ENCODE results near the gene KDELR3.

The KDELR3 gene

GRCh38 chr22:38503021-38503420 is 35.1 kb downstream of the KDELR3 start:
- TF ChIP-seq POLR2AphosphoS5 (IDR thresholded peaks at IDR 0.05; ENCODE audit: low read depth, low read length) (no peak), FOXP2 (optimal IDR thresholded peaks at IDR 0.05; ENCODE audit: borderline replicate concordance, extremely low read depth, extremely low read length, insufficient read depth) (no peak), SIN3A (IDR thresholded peaks at IDR 0.05; ENCODE audit: borderline replicate concordance, insufficient read depth, low read length) (no peak), TAF1 (IDR thresholded peaks at IDR 0.05; ENCODE audit: borderline replicate concordance, insufficient read depth, low read length) (no peak)
- TF ChIP-seq, protein P1, sequence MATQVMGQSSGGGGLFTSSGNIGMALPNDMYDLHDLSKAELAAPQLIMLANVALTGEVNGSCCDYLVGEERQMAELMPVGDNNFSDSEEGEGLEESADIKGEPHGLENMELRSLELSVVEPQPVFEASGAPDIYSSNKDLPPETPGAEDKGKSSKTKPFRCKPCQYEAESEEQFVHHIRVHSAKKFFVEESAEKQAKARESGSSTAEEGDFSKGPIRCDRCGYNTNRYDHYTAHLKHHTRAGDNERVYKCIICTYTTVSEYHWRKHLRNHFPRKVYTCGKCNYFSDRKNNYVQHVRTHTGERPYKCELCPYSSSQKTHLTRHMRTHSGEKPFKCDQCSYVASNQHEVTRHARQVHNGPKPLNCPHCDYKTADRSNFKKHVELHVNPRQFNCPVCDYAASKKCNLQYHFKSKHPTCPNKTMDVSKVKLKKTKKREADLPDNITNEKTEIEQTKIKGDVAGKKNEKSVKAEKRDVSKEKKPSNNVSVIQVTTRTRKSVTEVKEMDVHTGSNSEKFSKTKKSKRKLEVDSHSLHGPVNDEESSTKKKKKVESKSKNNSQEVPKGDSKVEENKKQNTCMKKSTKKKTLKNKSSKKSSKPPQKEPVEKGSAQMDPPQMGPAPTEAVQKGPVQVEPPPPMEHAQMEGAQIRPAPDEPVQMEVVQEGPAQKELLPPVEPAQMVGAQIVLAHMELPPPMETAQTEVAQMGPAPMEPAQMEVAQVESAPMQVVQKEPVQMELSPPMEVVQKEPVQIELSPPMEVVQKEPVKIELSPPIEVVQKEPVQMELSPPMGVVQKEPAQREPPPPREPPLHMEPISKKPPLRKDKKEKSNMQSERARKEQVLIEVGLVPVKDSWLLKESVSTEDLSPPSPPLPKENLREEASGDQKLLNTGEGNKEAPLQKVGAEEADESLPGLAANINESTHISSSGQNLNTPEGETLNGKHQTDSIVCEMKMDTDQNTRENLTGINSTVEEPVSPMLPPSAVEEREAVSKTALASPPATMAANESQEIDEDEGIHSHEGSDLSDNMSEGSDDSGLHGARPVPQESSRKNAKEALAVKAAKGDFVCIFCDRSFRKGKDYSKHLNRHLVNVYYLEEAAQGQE (IDR thresholded peaks at IDR 0.05; ENCODE audit: insufficient read depth in 1 of 2, low read depth in 2 of 2, low read length in 2 of 2), result no peak

- TF ChIP-seq POLR2AphosphoS5 (IDR thresholded peaks at IDR 0.05; ENCODE audit: low read depth, low read length) (no peak), FOXP2 (optimal IDR thresholded peaks at IDR 0.05; ENCODE audit: borderline replicate concordance, extremely low read depth, extremely low read length, insufficient read depth) (no peak), SIN3A (IDR thresholded peaks at IDR 0.05; ENCODE audit: borderline replicate concordance, insufficient read depth, low read length) (no peak), TAF1 (IDR thresholded peaks at IDR 0.05; ENCODE audit: borderline replicate concordance, insufficient read depth, low read length) (no peak)
- TF ChIP-seq, protein P1 (IDR thresholded peaks at IDR 0.05; ENCODE audit: insufficient read depth in 1 of 2, low read depth in 2 of 2, low read length in 2 of 2), result no peak
Observed at GRCh38 chr22:38504731-38505540, 37.0 kb downstream of the KDELR3 start.

DNA sequence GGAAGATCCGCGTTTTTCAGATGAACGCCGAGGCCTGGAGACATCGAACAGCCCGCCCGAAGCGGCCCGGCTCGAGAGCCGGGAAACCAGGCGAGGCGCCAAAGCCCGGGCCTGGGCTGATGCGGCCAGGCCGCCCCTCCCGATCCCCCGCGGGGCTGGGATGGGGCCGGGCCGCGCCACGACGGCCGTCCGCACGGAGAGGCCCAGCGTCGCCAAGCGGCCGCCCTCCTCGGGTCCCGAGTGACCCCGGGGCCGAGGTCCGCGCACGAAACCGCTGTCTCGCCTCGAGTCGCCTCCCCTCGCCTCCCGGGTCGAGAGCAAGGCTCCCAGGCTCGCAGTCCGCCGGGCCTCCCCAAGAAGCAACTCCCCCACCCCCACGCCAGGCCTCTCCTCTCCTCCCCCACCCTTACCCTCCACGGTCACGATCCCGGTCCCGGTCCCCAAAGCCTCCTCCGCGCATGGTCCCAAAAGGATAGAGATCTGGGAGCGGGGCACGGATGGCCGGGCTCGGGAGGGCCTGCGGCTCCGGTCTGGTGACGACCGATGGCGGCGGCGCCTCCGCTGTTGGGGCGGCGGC is 37.7 kb downstream of the KDELR3 start:
- no peak for TF ChIP-seq TAF1 (IDR thresholded peaks at IDR 0.05; ENCODE audit: borderline replicate concordance, insufficient read depth, low read length)
- TF ChIP-seq, protein P1 (IDR thresholded peaks at IDR 0.05; ENCODE audit: insufficient read depth in 1 of 2, low read depth in 2 of 2, low read length in 2 of 2), result no peak
- no peak for TF ChIP-seq SIN3A (IDR thresholded peaks at IDR 0.05; ENCODE audit: borderline replicate concordance, insufficient read depth, low read length)
- TF ChIP-seq POLR2AphosphoS5 (IDR thresholded peaks at IDR 0.05; ENCODE audit: low read depth, low read length), result no peak
- no peak for TF ChIP-seq FOXP2 (optimal IDR thresholded peaks at IDR 0.05; ENCODE audit: borderline replicate concordance, extremely low read depth, extremely low read length, insufficient read depth)

- TF ChIP-seq, protein P1 (IDR thresholded peaks at IDR 0.05; ENCODE audit: insufficient read depth in 1 of 2, low read depth in 2 of 2, low read length in 2 of 2), result peak in 1 of 2 experiments; percentile 57; a peak in 1 of 4 replicates
- no peak for TF ChIP-seq SIN3A (IDR thresholded peaks at IDR 0.05; ENCODE audit: borderline replicate concordance, insufficient read depth, low read length)
- peak; percentile 57 for TF ChIP-seq FOXP2 (optimal IDR thresholded peaks at IDR 0.05; ENCODE audit: borderline replicate concordance, extremely low read depth, extremely low read length, insufficient read depth)
- peak; percentile 80 for TF ChIP-seq POLR2AphosphoS5 (IDR thresholded peaks at IDR 0.05; ENCODE audit: low read depth, low read length)
- no peak for TF ChIP-seq TAF1 (IDR thresholded peaks at IDR 0.05; ENCODE audit: borderline replicate concordance, insufficient read depth, low read length)
Observed at GRCh38 chr22:38506118-38506962, 38.4 kb downstream of the KDELR3 start, which contains the start of gene DDX17. TSS of gene DDX17 (minus strand) at chr22:38506311.
